Measurements from ENCODE around the gene DNAJB6.

The DNAJB6 gene

GRCh38 chr7:157423886-157424565, 87.2 kb downstream of the DNAJB6 start:
- TF ChIP-seq FOXP2 (optimal IDR thresholded peaks at IDR 0.05; ENCODE audit: borderline replicate concordance, extremely low read depth, extremely low read length, insufficient read depth) = no peak
- no peak for TF ChIP-seq POLR2AphosphoS5 (IDR thresholded peaks at IDR 0.05; ENCODE audit: low read depth, low read length)

GRCh38 chr7:157425137-157425731, 88.4 kb downstream of the DNAJB6 start:
- no peak for TF ChIP-seq FOXP2 (optimal IDR thresholded peaks at IDR 0.05; ENCODE audit: borderline replicate concordance, extremely low read depth, extremely low read length, insufficient read depth)
- TF ChIP-seq TAF1 (IDR thresholded peaks at IDR 0.05; ENCODE audit: borderline replicate concordance, insufficient read depth, low read length) = no peak
- TF ChIP-seq POLR2AphosphoS5 (IDR thresholded peaks at IDR 0.05; ENCODE audit: low read depth, low read length) = no peak
- no peak for TF ChIP-seq SIN3A (IDR thresholded peaks at IDR 0.05; ENCODE audit: borderline replicate concordance, insufficient read depth, low read length)
- TF ChIP-seq REST (IDR thresholded peaks at IDR 0.05; ENCODE audit: insufficient read depth in 1 of 2, low read depth in 2 of 2, low read length in 2 of 2) = no peak

GRCh38 chr7:157425761-157426160, 89.0 kb downstream of the DNAJB6 start:
- TF ChIP-seq REST (IDR thresholded peaks at IDR 0.05; ENCODE audit: insufficient read depth in 1 of 2, low read depth in 2 of 2, low read length in 2 of 2) (no peak), SIN3A (IDR thresholded peaks at IDR 0.05; ENCODE audit: borderline replicate concordance, insufficient read depth, low read length) (no peak), POLR2AphosphoS5 (IDR thresholded peaks at IDR 0.05; ENCODE audit: low read depth, low read length) (no peak), FOXP2 (optimal IDR thresholded peaks at IDR 0.05; ENCODE audit: borderline replicate concordance, extremely low read depth, extremely low read length, insufficient read depth) (no peak), TAF1 (IDR thresholded peaks at IDR 0.05; ENCODE audit: borderline replicate concordance, insufficient read depth, low read length) (no peak)

- no peak for TF ChIP-seq FOXP2 (optimal IDR thresholded peaks at IDR 0.05; ENCODE audit: borderline replicate concordance, extremely low read depth, extremely low read length, insufficient read depth)
- TF ChIP-seq TAF1 (IDR thresholded peaks at IDR 0.05; ENCODE audit: borderline replicate concordance, insufficient read depth, low read length) = no peak
- TF ChIP-seq REST (IDR thresholded peaks at IDR 0.05; ENCODE audit: insufficient read depth in 1 of 2, low read depth in 2 of 2, low read length in 2 of 2) = no peak
- no peak for TF ChIP-seq POLR2AphosphoS5 (IDR thresholded peaks at IDR 0.05; ENCODE audit: low read depth, low read length)
- no peak for TF ChIP-seq SIN3A (IDR thresholded peaks at IDR 0.05; ENCODE audit: borderline replicate concordance, insufficient read depth, low read length)
These were observed 89.9 kb downstream of the DNAJB6 start for GRCh38 chr7:157426463-157427301.

- TF ChIP-seq REST (IDR thresholded peaks at IDR 0.05; ENCODE audit: insufficient read depth in 1 of 2, low read depth in 2 of 2, low read length in 2 of 2) = no peak
- no peak for TF ChIP-seq POLR2AphosphoS5 (IDR thresholded peaks at IDR 0.05; ENCODE audit: low read depth, low read length)
- TF ChIP-seq TAF1 (IDR thresholded peaks at IDR 0.05; ENCODE audit: borderline replicate concordance, insufficient read depth, low read length) = no peak
- TF ChIP-seq SIN3A (IDR thresholded peaks at IDR 0.05; ENCODE audit: borderline replicate concordance, insufficient read depth, low read length) = no peak
- TF ChIP-seq FOXP2 (optimal IDR thresholded peaks at IDR 0.05; ENCODE audit: borderline replicate concordance, extremely low read depth, extremely low read length, insufficient read depth) = no peak
These were observed 91.2 kb downstream of the DNAJB6 start for GRCh38 chr7:157427811-157428553.
